ENCODE measurements around the gene SGTB. TPM values are rescaled to one million over a fixed set of nuclear protein-coding genes. Genes with fewer than 3 reads are reported as not detected.

The SGTB gene
- 1 to 10 TPM; 5.2 to 9.8 (median 8.0) TPM for total RNA-seq

GRCh38 chr5:65721720-65722574 is at the start of gene SGTB, which contains the start of gene NLN:
Gene SGTB (minus strand): TSS chr5:65722109. CDS start chr5:65720807, 1,302 bp downstream.
Gene NLN (plus strand): TSS chr5:65722205. CDS start chr5:65722374, 169 bp downstream.
- TF ChIP-seq POLR2A (IDR thresholded peaks at IDR 0.05) (peak in 2 of 4 donors; percentile 11 to 55), POLR2AphosphoS5 (IDR thresholded peaks at IDR 0.05) (peak in 1 of 2 donors; percentile 20), EP300 (IDR thresholded peaks at IDR 0.05) (no peak)
- TF ChIP-seq, protein P1, sequence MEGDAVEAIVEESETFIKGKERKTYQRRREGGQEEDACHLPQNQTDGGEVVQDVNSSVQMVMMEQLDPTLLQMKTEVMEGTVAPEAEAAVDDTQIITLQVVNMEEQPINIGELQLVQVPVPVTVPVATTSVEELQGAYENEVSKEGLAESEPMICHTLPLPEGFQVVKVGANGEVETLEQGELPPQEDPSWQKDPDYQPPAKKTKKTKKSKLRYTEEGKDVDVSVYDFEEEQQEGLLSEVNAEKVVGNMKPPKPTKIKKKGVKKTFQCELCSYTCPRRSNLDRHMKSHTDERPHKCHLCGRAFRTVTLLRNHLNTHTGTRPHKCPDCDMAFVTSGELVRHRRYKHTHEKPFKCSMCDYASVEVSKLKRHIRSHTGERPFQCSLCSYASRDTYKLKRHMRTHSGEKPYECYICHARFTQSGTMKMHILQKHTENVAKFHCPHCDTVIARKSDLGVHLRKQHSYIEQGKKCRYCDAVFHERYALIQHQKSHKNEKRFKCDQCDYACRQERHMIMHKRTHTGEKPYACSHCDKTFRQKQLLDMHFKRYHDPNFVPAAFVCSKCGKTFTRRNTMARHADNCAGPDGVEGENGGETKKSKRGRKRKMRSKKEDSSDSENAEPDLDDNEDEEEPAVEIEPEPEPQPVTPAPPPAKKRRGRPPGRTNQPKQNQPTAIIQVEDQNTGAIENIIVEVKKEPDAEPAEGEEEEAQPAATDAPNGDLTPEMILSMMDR (IDR thresholded peaks at IDR 0.05), result no peak
- Histone ChIP-seq H3K4me1 (peaks cover 4 to 19% (median 15%) of the 10 kb centered on the region in 4 donors), H3K36me3 (peaks cover 0 to 11% (median 0%) of the 10 kb centered on the region in 4 donors), H3K27me3 (no peaks in the 10 kb centered on the region), H3K4me3 (peak within 1 kb of the TSS; percentile 72 to 99 (median 98)), H3K27ac (peak within 1 kb of the TSS; percentile 75 to 92 (median 83)), H3K9me3 (no peaks in the 10 kb centered on the region)
- peak; percentile 97 to 100 for ATAC-seq (ENCODE audit: low FRiP score in 2 of 2)
- peak; percentile 92 to 98 for DNase-seq
- WGBS, 2 donors, result 1% methylated on average over 9 to 39 of the region's 92 CpGs

DNA sequence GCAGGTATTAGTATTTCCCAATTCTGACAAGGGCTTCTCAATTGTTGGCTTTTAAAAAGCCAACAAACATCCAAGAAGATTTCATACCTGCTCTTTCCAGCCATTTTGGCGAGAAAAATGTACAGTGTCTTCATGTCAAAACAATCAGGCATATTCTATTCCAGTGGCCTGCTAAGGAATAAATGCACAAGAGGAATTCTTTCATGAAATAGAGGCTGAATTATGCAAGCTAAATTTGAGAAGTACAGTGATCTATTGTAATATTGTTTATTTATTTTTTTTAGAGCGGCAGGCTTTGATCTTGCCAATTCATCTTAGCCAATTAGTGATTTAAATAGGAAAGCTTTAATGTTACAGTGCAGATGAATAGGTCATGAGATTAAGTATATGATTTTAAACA is 49.4 kb upstream of the SGTB start:
- TF ChIP-seq POLR2AphosphoS5 (IDR thresholded peaks at IDR 0.05), result no peak
- no peak for TF ChIP-seq EP300 (IDR thresholded peaks at IDR 0.05)
- TF ChIP-seq, protein P1 (IDR thresholded peaks at IDR 0.05), result no peak
- TF ChIP-seq POLR2A (IDR thresholded peaks at IDR 0.05), result no peak
- no peaks in the 10 kb centered on the region for H3K36me3 ChIP-seq
- H3K27ac ChIP-seq, result no peak overlapping the region
- DNase-seq (no peak), ATAC-seq (ENCODE audit: low FRiP score in 2 of 2) (no peak)
- 78 to 79% methylated on average over 2 of the region's 2 CpGs for WGBS, 2 donors
- no peaks in the 10 kb centered on the region for H3K27me3 ChIP-seq
- H3K4me3 ChIP-seq, result no peak overlapping the region
- H3K9me3 ChIP-seq, result no peaks in the 10 kb centered on the region
- no peaks in the 10 kb centered on the region for H3K4me1 ChIP-seq

DNA sequence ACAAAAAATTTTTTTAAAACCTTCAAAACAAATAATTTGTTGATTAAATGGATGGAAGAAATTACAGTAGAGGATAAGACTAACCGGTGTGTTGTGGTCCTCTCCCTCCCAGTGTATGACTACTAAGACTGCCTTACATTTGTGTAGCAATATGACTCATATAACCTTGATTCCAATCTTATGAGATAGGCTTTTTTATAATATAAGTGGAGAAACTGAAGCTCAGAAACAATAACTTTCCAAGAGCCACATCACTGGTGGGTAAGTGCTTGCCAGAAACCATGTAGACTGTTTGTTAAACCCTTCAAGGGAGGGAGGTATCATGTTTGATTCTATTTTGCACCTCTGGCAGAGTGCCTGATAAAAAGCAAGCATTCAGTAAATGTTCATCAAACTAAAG is 47.6 kb upstream of the SGTB start:
- DNase-seq, result no peak
- WGBS, 2 donors, result 4 to 58% methylated on average over 1 of the region's 1 CpG
- Histone ChIP-seq H3K27me3 (no peaks in the 10 kb centered on the region), H3K4me1 (no peaks in the 10 kb centered on the region), H3K27ac (no peak overlapping the region), H3K9me3 (no peaks in the 10 kb centered on the region), H3K4me3 (no peak overlapping the region), H3K36me3 (no peaks in the 10 kb centered on the region)
- peak in 1 of 2 donors; percentile 44 for ATAC-seq (ENCODE audit: low FRiP score in 2 of 2)
- no peak for TF ChIP-seq POLR2A (IDR thresholded peaks at IDR 0.05)
- TF ChIP-seq, protein P1 (IDR thresholded peaks at IDR 0.05), result no peak
- no peak for TF ChIP-seq POLR2AphosphoS5 (IDR thresholded peaks at IDR 0.05)
- TF ChIP-seq EP300 (IDR thresholded peaks at IDR 0.05), result no peak

GRCh38 chr5:65768723-65769346 is 46.9 kb upstream of the SGTB start:
- H3K4me1 ChIP-seq, result no peaks in the 10 kb centered on the region
- peak in 1 of 2 donors; percentile 40 for ATAC-seq (ENCODE audit: low FRiP score in 2 of 2)
- no peaks in the 10 kb centered on the region for H3K27me3 ChIP-seq
- H3K9me3 ChIP-seq, result no peaks in the 10 kb centered on the region
- H3K36me3 ChIP-seq, result no peaks in the 10 kb centered on the region
- TF ChIP-seq POLR2A (IDR thresholded peaks at IDR 0.05) (no peak), POLR2AphosphoS5 (IDR thresholded peaks at IDR 0.05) (no peak), EP300 (IDR thresholded peaks at IDR 0.05) (no peak)
- TF ChIP-seq, protein P1 (IDR thresholded peaks at IDR 0.05), result no peak
- 98 to 100% methylated on average over 6 to 7 of the region's 7 CpGs for WGBS, 2 donors
- DNase-seq, result no peak
- H3K27ac ChIP-seq, result no peak overlapping the region
- H3K4me3 ChIP-seq, result no peak overlapping the region
